Thyroid gland (tissue), 4 donors: ENCODE results near the gene CCDC9B. TPM values are rescaled to one million over a fixed set of nuclear protein-coding genes. Genes with fewer than 3 reads are reported as not detected.

Experiments
- DNase-seq, 2 donors: peaks; one replicate each; pipeline ENCODE4 v3.0.0-alpha.2; 2019
- H3K27ac ChIP-seq, 3 donors: fragments of 200-600 bp; sonication (generic); 1 replicate in 2 of 3; 2 replicates in 1 of 3; pipeline ENCODE4 v1.5.1; 2016 to 2019; ENCODE audit warnings: mild to moderate bottlenecking in 1 of 3, moderate library complexity in 1 of 3
- H3K27me3 ChIP-seq: fragments of 200-600 bp; sonication (generic); one replicate; pipeline ENCODE4 v1.5.1; 2019
- H3K36me3 ChIP-seq, 2 donors: fragments of 200-600 bp; sonication (generic); one replicate each; pipeline ENCODE4 v1.5.1; 2016 to 2019
- H3K4me1 ChIP-seq, 2 donors: fragments of 200-600 bp; sonication (generic); one replicate each; pipeline ENCODE4 v1.5.1; 2017 to 2019
- H3K4me3 ChIP-seq, 3 donors: fragments of 200-600 bp; sonication (generic); replicated peaks in 1 of 3; 1 replicate in 2 of 3; 2 replicates in 1 of 3; pipeline ENCODE4 v1.5.1; 2016; ENCODE audit warnings: mild to moderate bottlenecking in 1 of 3
- H3K9me3 ChIP-seq: fragments of 200-600 bp; sonication (generic); one replicate; pipeline ENCODE4 v1.5.1; 2017
- CTCF ChIP-seq, 6 experiments: fragments of 200-600 bp in 3 of 6; fragments of 450-650 bp in 3 of 6; sonication (generic) in 3 of 6; IDR thresholded peaks; one replicate each; pipeline ENCODE4 v1.5.1; 2016 to 2019; ENCODE audit warnings: antibody characterized with exemption in 6 of 6, mild to moderate bottlenecking in 2 of 6, inconsistent platforms in 1 of 6, moderate library complexity in 1 of 6
- POLR2A ChIP-seq, 2 donors: fragments of 450-650 bp; IDR thresholded peaks; one replicate each; pipeline ENCODE4 v1.6.1; 2017; ENCODE audit warnings: antibody characterized with exemption in 2 of 2, mild to moderate bottlenecking in 2 of 2, moderate library complexity in 1 of 2
- WGBS, 2 donors: methylation state at CpG; one replicate each; pipeline ENCODE4 v1.1.5; 2017; 5-methylcytosine and 5-hydroxymethylcytosine counted together
- intact Hi-C: fragments of 100-400 bp; cut with DNase I; formaldehyde crosslinking; loops from one replicate; pipeline ENCODE4 v1.15.1; 2023
- total RNA-seq, 4 donors: library from RNA; depleted of rRNA; stranded (reverse); fragments of >200 nt; gene quantifications; one replicate each; pipeline ENCODE4 v1.2.3, GENCODE V29; 2016

The CCDC9B gene
- total RNA-seq, 4 donors from 2014 or later: 54.2 to 126 (median 97.5) TPM

GRCh38 chr15:40379374-40379773 lies 38.6 kb upstream of the CCDC9B start:
- Histone ChIP-seq H3K4me3 (no peak overlapping the region), H3K9me3 (no peaks in the 10 kb centered on the region), H3K36me3 (no peaks in the 10 kb centered on the region), H3K27ac (peak overlapping the region; percentile 92 to 95 (median 94)), H3K27me3 (no peaks in the 10 kb centered on the region), H3K4me1 (peaks cover 49 to 78% of the 10 kb centered on the region in 2 donors)
- TF ChIP-seq CTCF (IDR thresholded peaks at IDR 0.05): no peak
- no peak for TF ChIP-seq POLR2A (IDR thresholded peaks at IDR 0.05)
- intact Hi-C loops: no loop called here
- WGBS, 2 donors: 38 to 59% methylated on average over 4 of the region's 4 CpGs
- no peak for DNase-seq

DNA sequence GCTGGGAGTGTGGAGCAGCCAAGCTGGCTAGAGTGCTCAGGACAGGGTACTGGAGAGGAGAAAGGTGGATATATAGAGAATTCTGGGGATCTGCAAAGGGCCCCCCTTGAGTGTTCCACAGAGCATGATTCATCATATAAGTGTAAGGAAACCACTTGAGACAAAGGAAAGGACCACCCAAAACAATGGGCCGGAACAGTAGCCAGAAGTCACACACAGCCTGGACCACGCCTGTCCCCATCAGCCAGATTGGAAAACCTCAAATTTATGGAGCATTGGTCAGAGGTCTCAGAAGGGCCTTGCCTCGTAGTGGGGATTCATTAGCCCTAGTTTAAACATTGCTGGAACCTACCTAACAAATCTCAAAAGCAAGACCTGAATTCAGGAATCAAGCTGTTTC lies 36.9 kb upstream of the CCDC9B start:
- TF ChIP-seq CTCF (IDR thresholded peaks at IDR 0.05): no peak
- TF ChIP-seq POLR2A (IDR thresholded peaks at IDR 0.05): no peak
- intact Hi-C loops: no loop called here
- Histone ChIP-seq H3K4me3 (no peak overlapping the region), H3K9me3 (no peaks in the 10 kb centered on the region), H3K27ac (peak overlapping the region; percentile 92 to 95 (median 94)), H3K4me1 (peaks cover 57 to 84% of the 10 kb centered on the region in 2 donors), H3K27me3 (no peaks in the 10 kb centered on the region), H3K36me3 (no peaks in the 10 kb centered on the region)
- DNase-seq: no peak
- WGBS, 2 donors: 80 to 91% methylated on average over 3 of the region's 3 CpGs

DNA sequence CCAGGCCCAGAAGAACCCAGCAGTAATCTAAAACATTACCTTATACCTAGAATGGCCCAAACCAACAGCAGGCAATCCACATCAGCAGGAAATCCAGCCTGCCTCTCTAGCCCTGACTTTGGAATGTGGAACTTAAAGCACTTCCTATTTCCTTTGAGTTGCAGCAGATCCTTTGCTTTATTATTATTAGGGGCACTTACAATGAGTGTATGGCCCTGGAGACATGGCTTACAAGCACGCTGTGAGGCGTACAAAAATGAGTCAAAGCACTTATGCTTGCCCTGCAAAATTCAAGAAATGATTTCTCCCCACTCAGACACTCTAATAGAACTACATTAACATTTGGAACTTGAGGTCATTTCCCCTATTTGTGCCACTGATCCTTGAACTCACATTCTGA lies 32.2 kb upstream of the CCDC9B start:
- H3K4me3 ChIP-seq: no peak overlapping the region
- peak in 1 of 2 donors; percentile 27 for DNase-seq
- peak in 1 of 2 donors; percentile 41 for TF ChIP-seq POLR2A (IDR thresholded peaks at IDR 0.05)
- TF ChIP-seq CTCF (IDR thresholded peaks at IDR 0.05): no peak
- peak overlapping the region; percentile 71 to 92 (median 77) for H3K27ac ChIP-seq
- intact Hi-C loops: no loop called here
- WGBS, 2 donors: 20 to 27% methylated on average over 2 of the region's 2 CpGs
- no peaks in the 10 kb centered on the region for H3K36me3 ChIP-seq
- H3K4me1 ChIP-seq: peaks cover 37 to 72% of the 10 kb centered on the region in 2 donors
- H3K27me3 ChIP-seq: no peaks in the 10 kb centered on the region
- H3K9me3 ChIP-seq: no peaks in the 10 kb centered on the region

- Histone ChIP-seq H3K27ac (peak overlapping the region in 1 of 3 donors; percentile 77), H3K9me3 (no peaks in the 10 kb centered on the region), H3K4me3 (no peak overlapping the region), H3K36me3 (no peaks in the 10 kb centered on the region), H3K27me3 (no peaks in the 10 kb centered on the region), H3K4me1 (peaks cover 30 to 57% of the 10 kb centered on the region in 2 donors)
- intact Hi-C loops: loop anchor here (5.0 to 10.0 kb wide), 2 partner anchors 48 to 55 kb away; partner anchors contain the start of gene INAFM2
- DNase-seq: no peak
- 89% methylated on average over 12 of the region's 13 CpGs; no CpG with 5 or more reads in 1 of the 2 donors for WGBS, 2 donors
- no peak for TF ChIP-seq CTCF (IDR thresholded peaks at IDR 0.05)
- TF ChIP-seq POLR2A (IDR thresholded peaks at IDR 0.05): no peak
Observed at GRCh38 chr15:40369971-40370370, 29.2 kb upstream of the CCDC9B start.

GRCh38 chr15:40369474-40369869 lies 28.7 kb upstream of the CCDC9B start:
- Histone ChIP-seq H3K4me1 (peaks cover 26 to 52% of the 10 kb centered on the region in 2 donors), H3K27ac (peak overlapping the region in 1 of 3 donors; percentile 64), H3K4me3 (no peak overlapping the region), H3K27me3 (no peaks in the 10 kb centered on the region), H3K9me3 (no peaks in the 10 kb centered on the region), H3K36me3 (no peaks in the 10 kb centered on the region)
- 84 to 92% methylated on average over 6 to 8 of the region's 10 CpGs for WGBS, 2 donors
- intact Hi-C loops: loop anchor here (5.0 to 10.0 kb wide), 2 partner anchors 47 to 55 kb away; partner anchors contain the start of gene INAFM2
- DNase-seq: no peak
- TF ChIP-seq POLR2A (IDR thresholded peaks at IDR 0.05) (no peak), CTCF (IDR thresholded peaks at IDR 0.05) (no peak)
